Measurements from ENCODE around the gene PRIMA1.

Gene PRIMA1

DNA sequence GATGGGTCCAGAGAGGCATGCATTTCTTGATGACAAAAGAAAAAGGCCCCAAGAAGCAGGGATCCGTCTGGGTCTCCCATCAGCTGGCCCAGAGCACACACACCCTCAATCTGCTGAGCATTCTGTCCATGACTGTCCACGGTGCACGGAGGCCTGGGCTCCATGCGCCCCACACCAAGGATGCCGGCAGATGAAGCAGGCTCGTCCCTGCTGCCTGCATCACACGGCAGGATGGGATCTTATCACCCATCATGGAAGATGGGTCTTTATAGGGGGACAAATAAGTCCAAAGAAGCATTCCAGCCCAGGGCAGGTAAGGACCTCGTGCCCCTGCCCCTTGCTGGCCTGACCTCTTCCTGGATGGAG is 59.7 kb downstream of the PRIMA1 start:
- no peak for DNase-seq

DNA sequence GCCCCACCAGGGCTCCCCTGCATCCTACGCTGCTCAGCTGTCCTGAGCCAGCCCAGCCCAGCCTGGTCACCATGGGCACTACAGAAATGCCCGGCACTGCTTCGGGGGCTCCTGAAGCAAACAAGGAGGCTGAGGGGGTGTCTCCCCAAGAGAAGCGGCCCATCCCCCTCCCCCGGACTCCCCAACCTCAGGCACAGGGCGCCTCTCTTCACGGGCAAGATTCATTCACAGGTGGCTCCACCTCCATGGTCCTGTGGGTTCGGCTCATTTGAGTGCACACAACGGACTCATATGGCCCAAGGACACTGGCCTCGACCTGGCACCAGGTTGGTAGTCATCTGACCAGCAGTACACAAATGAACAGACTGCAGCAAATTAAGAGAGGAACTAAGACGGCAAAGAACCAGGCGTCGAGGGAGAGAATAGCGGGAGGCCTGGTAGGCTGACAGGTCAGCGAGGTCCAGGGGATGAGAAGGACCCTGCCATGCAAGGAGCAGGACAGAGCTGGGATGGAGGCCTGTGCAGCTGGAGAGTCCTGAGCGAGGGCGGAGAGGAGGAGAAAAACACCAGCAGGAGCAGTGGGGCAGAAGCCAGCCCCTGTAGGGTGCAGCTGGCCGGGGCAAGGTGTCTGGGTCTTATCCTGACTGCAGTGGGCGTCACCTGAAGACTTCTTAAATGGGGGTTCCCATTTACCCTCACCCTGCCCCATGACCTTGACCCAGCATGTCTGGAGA is 60.2 kb downstream of the PRIMA1 start:
- no peak for DNase-seq

DNA sequence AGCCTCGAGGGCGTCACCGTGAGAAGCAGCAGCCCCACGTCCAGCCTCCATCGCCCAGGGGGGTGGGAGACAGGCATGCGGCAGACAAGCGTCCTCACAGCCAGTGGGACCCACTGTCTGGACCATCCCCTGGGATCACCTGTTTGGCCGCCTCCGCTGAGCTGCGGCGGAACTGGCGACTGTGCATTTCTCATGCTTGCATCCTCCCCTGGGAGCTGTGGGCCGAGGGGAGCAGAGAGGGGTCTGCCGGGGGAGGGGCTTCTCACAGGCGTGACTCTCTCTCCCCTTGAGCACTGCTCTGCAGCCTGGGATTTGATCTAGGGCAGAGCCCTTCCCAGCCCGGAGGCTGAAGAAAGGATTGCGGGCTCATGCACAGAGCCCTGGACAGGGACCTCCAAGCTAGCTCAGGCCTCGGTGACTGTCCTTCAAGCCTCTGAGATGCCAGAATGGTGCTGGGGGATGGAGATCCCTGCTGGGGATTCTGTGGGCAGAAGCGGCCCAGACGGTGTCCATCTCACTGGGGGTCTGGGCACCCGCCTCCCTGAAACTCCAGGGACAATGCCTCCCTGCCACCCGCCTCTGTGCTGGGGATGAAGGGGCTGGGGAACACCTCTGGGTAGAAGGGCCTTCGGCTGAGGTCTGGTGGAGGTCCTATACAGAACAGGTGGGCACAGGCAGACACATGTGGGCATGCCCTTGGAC is 61.1 kb downstream of the PRIMA1 start:
- DNase-seq: no peak

DNA sequence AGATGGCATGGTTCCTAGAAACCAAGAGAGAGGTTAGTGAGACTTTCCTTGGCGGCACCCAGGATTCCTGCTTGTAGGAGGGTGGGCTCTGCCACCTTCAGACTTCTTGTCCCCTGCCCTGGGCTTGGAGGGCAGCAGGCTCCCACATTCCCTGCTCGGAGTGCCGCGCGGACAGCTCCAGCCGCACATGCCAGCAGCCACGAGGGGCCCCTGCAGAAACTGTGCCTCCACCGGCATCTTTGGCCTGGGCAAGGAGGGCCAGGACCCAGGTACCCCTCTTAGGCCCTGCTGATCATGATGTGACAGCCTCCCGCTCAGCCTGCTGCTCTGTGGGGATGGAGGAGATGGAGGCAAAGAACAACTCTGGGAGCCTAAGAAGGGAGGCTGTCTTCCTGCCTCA is 62.3 kb downstream of the PRIMA1 start:
- DNase-seq: no peak

DNA sequence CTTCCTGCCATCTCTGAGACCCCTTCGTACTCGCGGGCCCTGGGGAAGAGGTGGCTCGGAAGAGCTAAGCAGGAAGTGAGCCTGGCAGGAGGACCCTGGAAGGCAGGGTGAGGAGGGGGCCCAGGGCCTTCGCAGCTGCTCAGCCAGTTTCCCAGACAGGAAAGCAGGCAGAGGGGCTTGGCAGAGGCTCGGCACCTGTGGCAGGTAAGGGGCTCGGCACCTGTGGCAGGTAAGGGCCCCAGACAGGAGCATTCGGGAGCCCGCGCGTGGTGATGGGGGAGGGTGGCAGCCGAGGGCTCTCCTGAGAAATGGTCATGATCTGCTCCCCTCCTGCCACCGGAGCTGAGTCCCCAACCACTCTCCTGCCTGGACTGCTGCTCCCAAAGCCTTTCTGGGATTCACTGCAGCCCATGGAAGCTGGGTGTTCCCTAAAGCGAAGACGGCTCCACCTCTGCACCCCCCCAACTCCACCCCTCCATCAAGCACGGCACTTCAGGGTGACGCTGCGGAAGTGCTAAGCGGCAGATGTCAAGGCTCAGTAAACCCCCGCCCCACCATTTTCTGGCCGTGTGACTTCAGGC is 63.2 kb downstream of the PRIMA1 start:
- no peak for DNase-seq

DNA sequence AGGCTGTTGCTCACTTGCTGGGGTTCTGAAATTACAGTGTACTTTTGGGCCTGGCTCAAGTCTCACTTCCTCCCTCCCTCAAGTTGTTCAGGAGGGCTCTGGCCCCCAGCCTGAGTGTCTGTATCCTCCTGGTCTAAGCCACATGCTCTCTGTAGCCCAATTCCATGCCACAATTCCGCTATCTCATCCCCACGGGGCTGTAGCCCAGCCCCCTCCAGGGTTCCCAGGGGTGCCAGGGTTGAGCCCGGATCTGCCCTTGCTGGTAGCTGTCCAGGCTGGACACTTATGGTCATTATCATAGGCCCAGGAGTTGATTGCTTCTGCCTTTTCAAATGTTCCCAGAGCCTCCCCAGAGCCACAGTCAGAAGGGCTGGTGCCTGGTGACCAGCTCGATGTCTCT is 65.3 kb downstream of the PRIMA1 start:
- DNase-seq: no peak

DNA sequence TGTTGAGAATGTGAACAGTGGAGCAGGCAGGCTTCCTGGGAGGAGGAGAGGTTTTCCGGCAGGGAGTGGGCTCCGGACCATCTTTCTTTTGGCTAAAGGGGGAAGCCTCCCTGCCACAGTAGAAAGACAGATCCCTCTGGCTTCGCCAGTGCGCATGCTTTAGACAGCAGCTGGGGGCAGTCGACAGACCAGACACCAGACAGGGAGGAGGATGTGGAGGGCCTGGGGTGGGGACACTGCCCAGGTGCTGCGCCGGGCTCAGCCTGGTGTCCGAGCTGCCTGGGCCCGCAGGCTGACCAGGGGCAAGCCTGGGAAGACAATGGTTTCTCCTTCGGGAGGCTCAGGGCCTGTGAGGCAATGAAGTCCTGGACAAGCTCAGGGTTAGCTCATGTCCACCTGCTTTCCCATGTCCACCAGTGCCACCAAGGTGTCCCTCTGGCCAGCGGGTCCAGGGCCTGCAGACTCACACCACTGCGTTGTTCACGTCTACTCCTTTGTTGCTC is 67.3 kb downstream of the PRIMA1 start:
- DNase-seq: no peak

DNA sequence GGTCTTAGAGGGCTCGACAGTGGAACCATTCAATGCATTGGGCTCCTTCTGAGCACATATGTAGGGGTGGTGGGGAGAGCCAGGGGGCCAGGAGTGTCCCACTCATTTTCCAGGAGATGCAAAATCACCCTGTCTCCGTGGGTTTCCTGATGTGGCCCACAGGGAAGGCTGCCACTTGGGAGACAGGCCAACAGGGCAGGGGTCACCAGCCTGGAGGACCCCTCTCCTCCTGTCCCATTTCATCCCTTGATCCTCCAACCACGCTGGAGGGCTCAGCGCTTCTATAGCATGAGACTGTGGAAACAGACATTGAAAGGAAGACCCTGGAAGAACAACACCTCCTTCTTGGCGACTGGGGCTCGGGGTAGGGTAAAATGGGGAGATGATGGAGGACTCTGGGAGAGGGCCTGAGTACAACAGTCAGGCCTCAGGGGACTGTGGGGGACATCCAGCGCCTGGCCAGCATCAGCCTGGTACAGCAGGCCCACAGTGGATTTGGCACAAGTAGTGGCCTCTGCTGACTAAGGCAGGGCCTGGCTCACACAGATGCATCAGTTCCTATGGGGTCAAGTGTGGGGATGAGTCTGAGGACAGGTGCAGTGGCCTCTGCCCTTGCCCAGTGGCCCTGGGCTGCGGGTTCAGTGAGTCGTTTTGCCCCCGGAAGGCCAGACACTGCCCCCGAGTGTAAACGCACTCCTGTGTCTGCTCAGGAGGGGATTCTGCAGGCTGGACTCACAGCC is 68.0 kb downstream of the PRIMA1 start:
- DNase-seq: no peak

DNA sequence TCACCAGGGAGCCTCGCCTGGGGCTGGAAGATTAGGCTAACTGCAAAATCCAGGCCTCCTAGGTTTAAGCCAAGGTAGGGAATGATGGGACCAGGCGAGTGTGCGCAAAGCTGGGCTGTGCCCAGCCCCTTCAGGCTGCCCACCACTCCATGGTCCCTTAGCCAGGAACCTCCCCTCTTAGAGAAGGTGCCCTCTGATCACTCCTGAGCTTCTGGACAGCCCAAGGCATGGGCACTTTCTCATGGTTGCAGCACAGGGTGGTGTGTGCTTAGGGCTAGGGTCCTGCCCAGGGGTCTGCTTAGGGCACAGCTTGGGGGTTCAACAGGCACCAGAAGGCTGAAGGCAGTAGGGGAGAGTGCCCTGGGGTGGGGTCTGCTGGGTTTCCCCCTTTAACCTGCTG is 69.0 kb downstream of the PRIMA1 start:
- DNase-seq: no peak

DNA sequence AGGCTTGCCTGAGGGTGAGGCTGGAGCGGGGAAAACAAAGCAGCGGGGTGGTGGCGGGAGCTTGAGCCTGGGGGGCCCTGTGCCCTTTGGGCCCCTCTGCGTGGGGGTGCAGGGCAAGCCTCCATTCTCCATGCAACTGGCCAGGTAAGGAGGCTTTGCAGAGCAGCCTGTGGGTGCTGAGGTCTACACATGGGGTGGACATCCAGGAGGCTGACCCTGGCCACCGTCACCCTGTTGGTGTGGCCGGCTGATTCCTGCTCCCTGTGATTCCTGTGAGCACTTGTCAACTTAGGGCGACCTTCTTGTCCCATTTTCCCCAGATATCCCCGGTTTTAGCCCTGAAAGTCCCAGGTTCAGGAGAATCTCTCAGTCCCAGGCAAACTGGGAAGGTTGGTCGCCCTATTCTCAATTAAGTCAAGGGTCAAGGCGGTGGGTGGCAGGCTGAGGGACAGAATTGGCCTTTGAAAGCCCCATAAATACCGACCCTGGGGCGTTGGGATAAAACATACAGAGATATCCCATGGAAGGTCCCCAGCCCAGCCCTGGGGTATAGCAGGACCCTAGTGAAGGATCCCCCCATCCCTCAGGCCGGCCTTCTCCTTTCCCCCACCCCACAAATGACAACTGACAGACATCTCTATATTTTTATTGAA is 70.5 kb downstream of the PRIMA1 start:
- DNase-seq: no peak

DNA sequence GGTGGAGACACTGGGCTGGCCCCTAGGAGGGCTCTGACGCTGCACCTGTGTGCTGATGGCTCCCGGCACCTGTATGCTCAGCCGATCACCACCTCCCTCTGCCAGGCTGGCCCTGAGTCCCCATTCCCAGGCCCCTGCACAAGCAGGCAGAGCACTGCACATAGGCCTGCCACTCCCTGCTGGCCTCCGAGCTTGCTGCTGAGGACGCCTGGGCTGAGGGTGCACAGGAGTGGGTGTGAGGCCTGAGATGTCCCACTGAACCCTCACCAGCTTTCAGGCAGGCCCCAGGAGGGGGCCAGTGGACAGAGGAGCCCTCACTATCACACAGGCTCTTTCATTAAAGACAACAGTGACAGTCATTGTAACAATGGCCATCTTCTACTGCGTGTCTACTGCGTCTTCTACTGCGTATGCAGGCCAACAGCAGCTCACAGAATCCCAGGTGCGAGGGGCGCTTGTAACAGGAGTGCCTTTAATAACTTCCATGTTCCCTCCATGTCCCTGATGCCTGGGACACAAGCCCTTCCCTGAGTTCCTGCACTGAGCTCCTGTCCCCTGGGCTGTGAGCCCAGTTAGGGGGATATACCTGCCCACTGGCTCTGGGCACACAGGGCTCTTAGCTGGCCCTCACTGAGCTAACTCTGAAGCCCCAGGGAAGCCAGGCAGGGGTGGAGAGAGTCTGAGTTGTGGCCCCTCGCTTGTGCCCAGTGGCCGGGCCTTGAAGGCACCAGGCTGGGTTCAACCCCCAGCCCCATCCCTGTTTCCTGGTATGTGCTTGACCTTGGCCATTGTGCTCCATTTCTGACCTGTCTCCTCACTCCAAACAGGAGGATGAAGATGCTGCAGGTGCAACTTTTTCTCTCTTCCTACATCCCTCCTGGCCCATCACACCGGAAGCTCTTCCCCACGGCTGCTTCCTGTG is 71.3 kb downstream of the PRIMA1 start:
- no peak for DNase-seq

DNA sequence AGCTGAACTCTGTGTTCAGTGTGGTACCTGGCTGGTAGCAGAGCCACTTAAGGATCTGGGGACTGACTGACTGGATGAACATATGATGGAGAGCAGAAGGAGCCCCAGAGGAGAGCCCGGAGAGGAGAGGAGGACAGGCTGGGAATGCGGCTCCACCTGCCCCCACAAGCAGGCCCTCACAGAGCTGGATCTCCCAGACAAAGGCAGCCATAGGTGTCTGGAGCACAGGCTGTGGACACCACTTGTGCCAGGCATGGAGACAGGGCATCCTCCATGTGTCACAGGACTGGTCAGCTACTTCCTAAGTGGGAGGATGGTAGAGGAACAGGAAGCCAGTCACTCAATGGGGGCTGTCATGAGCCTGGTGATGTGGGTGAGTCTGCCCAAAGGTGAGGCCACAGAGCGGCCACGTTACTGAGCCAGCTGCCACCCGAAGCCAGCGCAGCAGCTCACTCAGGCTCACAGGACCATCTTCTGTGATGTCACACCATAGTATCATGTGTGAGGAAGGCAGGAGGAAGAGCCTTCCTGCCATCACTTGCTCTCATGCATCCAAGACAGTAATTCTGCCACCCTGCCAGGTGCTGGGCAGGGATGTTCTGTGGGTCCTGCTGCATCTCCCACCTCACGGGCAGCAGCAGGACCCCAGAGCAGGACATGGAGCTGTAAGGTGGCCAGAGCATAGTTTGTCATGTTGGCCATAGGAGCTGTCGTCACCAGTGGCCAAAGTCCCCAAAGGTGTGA is 72.1 kb downstream of the PRIMA1 start:
- no peak for DNase-seq

DNA sequence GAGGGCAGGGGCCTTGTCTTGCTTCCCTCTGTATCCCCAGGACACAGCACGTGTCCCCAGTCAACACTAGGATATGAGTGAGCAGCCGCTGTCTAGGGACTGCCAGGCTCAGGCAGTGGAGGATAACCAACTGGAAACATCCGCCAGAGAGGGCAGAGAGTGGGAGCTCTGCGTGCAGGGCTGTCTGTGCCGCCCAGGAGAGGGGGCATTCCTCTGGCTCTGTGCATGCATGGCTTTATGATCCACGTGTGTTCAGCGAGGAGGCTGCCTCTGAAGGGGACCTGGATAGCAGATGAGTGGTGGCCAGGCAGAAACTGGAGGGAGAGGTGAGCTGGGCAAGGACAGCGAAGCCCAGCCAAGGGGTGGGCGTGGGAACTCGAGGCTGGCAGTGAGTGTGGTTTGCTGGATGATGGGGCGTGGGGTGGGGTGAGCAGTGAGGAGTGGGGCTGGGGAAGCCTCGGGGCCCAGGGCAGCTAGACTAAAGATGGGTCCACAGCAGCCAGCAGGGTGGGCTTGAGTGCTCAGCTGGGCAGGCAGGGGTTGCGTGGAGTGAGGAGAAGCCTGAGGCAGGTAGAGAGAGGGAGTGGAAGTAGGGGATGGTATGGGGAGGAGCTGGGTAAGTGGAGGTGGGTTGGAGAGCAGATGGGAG is 72.9 kb downstream of the PRIMA1 start:
- DNase-seq: no peak

DNA sequence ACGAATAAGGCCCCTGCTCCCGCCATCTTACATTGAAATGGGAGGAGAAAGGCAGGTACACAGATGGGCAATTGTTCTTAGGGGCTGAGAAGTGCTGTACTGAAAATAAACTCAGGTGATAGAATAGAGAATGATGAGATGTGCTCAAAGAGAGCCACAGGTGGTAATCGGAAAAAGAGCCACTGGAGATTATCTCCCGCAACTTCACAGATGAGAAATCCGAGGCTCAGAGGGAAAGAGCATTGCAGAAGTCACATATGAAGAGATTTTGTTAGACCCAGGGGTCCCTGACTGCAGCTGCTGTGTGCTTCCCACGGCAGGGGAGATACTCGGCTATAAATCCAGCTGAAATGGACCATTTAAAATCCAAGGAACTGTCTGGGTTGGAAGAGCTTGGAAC is 73.7 kb downstream of the PRIMA1 start:
- DNase-seq: no peak

DNA sequence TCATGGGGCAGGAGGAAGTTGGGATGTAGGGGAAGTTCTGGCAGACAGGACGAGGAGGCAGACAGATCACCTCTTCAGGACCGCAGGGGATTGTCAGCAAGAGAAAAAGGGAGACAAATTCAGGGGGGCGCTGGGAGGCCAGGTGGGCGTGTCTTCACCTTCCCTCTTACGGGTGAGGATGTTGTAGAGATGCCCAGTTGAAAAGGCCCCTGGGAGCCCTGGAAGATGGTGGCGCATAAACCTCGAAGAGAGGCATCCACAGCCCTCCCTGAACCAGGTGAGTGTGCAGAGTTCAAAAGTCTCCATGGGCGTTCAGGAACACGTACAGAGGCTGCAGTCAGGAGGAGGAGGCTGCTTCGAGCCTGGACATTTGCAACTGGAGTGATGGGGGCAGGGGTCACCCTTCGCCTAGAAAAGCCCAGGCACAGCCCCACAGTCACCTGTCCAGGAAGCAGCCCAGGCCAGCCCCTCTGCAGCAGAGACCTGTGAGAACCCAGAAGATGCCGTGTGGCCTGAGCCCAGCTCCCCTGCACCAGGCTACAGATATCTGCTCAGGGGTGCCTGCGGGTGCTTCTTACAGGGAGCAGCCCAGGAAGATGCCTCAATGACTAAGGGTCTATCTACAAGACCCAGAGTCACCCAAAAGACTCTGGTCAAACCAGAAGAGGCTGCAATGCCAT is 74.4 kb downstream of the PRIMA1 start:
- no peak for DNase-seq

DNA sequence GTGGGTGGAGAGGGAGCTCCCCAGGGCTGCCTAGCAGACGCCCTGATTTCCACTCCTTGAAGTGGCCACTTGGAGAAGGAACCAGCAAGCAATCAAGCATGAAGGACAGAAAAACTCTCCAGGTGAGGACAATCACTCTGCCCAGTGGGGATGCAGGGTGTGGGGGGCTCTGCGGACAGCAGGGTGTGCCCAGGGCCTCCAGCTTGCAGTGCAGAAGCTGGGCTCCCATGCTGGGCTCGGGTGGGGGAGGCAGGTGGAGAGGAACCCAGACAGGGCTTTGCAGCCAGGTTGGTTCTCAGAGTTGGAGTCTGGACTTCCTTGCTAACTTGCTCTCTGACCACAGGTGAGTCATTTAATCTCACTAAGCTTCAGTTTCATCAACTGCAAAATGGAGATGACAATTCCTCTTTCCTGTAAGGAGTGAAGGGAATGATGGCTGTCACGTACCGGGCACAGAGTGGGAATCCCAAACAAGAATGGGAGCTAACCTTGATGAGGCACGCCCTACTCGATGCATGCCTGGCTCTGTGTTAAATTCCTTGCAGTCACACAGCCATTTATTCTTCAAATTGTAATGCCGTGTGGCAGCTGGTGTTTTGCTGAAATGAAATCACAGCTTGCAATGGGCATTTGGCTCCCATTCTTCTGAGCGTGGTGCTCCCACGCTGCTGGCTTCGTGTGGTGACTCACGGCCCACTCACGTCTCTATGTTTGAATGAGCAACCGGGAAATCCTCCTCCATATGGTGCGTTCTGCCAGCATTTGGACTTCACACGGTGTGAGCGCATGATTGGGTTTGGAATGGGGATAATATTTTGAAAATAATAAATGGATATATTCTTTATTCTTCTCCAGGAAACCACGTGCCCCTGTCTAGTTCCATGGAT is 75.2 kb downstream of the PRIMA1 start:
- no peak for DNase-seq

DNA sequence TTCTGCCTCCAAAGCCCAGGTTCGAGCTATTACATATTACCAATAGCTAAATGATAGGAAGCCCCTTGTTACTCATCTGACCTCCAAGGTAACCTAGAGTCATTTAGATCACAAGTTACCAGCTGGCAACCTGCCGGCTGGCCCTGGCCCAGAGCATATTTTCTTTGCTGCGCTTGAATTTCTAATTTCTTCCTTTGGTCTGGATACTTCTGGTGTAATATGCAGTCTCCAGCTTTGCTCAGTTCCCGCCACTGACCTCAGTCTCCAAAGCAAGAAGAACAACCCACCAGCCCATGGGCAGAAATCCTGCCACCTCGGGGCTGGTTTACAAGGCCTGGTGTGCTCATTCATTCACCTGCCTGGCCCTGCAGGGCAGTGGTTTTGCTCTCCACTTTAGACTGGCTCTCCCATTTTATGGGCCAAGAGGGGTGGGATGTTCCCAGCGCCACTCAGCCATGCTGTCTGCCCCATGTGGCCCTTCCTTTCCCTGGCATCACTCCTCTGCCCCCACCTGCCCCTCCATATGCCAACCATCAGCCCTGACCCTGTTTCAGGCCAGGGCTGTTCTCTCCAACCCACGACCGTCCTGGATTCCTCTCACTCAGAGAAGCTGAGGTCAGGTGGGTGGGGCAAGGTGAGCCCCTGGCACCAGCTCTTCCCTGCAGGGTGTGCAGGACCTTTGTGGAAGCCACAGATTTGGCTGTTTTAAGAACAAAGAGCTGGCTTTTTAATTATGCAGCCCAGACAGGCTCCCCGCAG is 76.0 kb downstream of the PRIMA1 start:
- no peak for DNase-seq

DNA sequence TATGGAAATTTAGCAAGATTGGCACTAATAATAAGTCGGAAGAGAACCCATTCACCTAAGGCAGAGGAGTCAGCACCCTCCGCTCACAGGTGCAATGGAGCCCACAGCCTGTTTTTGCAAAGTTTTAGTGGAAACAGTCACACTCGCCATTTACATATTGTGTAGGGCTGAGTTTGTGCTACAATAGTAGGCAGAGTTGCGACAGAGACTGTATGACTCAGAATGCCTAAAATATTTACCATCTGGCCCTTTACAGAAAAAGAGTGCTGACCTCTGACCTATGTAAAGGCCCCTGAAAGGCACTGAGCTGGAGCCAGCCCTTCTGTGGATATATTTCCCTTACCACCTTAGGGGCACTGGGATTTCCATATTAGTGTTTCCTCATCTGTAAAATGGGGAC is 79.0 kb downstream of the PRIMA1 start:
- no peak for DNase-seq

Measured in cortex of kidney (tissue), 1 donor.